HG02870 (cell line): ENCODE data around the gene ELAVL3.
"Not testable (repeated sequence)": the region's sequence is repeated elsewhere in the genome, so short reads cannot be mapped to it uniquely, and the experiment has no call there.

Source experiments
- ATAC-seq: cut with Tn5 transposase; IDR thresholded peaks from one replicate; pipeline ENCODE4 v1.9.1; 2021; ENCODE audit warnings: mild to moderate bottlenecking, moderate library complexity; ENCODE audit not compliant: unreplicated experiment

ELAVL3 gene

DNA sequence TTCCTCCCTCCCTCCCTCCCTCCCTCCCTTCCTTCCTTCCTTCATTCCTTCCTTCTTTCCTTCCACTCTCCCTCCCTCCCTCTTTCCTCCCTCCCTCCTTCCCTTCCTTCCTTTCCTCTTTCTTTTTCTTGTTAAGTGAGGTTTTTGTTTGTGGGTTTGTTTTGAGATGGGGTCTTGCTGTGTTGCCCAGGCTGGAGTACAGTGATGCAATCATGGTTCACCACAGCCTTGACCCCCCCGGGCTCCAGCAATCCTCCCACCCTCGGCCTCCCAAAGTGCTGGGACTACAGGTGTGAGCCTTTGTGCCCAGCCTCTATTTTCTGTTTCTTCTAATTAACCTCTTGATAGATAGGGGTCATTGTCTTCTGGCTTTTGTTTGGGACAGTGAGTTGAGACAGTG is 19.4 kb downstream of the ELAVL3 start:
- no peak for ATAC-seq

DNA sequence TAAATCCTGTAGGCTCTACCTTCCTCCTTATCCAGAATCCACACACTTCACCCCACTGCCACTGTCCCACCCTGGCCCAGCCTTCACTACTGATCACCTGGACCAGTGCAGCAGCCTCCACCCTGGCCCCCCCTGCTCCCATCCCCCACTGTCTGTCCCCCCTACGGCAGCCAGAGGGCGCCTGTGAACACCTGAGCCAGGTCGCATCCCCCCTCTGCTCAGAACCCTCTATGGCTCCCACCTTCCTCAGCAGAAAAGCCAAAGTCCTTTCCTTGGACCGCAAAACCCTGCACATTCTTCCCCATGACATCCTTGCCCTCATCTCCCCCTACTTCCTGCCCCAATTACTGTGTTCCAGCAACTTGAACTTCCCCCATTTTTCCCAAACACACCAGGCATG is 20.6 kb downstream of the ELAVL3 start:
- no peak for ATAC-seq

GRCh38 chr19:11458912-11459311 is 21.9 kb downstream of the ELAVL3 start:
- not testable (repeated sequence) for ATAC-seq

GRCh38 chr19:11458236-11458900 is 22.5 kb downstream of the ELAVL3 start:
- no peak for ATAC-seq

- no peak for ATAC-seq
Measured at GRCh38 chr19:11457831-11458230, 23.0 kb downstream of the ELAVL3 start.

- no peak for ATAC-seq
Measured at GRCh38 chr19:11457115-11457514, 23.7 kb downstream of the ELAVL3 start.

- no peak for ATAC-seq
Measured at GRCh38 chr19:11456659-11457058, 24.2 kb downstream of the ELAVL3 start.

GRCh38 chr19:11455233-11455554 is 25.7 kb downstream of the ELAVL3 start:
- ATAC-seq = not testable (repeated sequence)

- ATAC-seq = no peak
Measured at GRCh38 chr19:11453468-11454341, 27.1 kb downstream of the ELAVL3 start.

DNA sequence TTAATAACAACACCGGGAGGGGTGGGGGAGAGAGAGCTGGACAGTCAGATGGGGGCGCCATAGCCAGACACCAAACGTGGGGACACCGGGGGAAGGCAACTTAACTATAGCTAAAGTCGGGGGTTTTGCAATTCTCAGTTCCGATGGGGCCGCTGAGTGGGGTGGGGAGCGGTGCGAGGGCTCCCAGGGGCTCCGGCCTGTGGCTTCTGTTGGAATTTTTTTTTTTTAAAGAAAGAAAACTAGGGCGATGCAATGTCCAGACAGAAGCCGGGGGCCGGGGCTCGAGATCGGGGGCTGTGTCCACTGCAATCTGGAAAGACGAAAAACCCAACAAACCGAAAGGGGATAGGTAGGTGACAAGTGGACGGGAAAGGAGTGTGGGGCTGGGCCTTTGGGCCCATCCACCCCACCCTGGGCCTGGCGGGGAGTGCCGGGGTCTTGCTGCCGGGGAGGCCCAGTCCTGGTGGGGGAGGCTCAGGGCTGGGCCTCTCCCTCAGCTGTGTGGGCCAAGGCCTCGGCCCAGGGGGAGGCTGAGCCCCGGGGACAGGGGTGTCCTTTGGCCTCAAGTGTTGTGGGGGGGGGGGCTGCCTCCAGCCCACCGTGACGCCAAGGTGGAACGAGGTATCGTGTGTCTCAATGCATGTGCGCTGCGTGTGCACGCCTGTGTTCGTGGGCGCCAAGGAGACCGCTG is 28.1 kb downstream of the ELAVL3 start:
- no peak for ATAC-seq

DNA sequence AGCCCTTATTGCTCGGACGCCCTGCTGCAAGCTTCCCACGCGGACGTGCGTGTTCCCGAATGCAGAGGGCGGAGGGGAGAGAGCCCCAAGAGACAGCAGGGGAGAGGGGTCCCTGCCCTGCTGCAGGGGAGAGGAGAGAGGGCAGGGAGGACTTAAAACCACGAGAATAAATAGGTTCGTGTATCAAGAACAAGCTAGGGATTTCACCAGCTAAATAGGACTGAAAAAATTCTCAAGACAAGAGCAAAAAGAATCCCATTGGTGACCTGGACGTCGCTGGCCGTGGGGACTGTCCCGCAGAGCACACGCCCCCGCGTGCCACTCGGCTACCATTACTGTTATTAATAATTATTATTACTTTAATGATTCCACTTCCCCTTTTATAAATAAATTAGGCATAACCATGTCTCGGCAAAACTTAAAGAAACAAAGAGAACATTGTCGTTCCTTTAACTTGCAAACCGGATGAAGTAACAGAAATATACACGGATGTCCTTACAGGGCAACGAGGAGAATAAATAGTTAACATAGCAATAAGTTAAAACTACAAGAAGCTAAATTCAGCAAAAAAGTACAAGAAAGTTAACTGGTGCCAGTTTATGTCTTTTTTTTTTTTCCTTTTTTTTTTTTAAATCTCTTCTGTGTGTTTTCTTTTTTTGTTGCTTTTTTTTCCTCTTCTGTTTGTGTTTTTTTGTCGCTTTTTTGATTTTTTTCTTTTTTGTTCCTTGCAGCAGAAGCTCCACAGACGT is 28.8 kb downstream of the ELAVL3 start:
- ATAC-seq = no peak

- no peak for ATAC-seq
Measured at GRCh38 chr19:11451327-11451870, 29.4 kb downstream of the ELAVL3 start.

DNA sequence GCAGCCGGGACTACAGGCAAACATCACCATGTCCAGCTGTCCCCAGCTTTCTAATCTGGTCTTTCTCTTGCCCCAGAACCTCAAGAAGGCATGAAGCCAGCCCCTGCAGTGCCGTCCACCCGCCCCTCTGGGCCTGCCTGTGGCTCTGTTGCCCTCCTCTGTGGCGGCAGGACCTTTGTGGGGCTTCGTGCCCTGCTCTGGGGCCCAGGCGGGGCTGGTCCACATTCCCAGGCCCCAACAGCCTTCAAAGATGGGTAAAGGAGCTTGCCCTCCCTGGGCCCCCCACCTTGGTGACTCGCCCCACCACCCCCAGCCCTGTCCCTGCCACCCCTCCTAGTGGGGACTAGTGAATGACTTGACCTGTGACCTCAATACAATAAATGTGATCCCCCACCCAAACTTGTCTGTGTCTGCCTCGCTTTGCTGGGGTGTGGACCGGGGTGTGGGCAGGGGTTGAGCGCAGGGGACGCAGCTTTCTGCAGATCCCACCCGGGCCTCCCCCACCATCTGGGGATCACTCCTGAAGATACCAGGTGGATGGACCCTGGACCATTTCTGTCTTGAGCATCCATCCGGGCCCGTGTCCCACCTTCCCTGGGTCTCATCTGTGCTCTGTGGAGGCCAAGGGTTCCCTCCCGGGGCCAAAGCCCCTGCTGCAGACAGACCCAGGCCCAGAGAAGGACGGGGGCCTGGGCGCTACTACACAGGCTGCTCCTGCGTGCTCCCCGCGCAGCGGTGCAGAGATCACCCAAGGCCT is 30.1 kb downstream of the ELAVL3 start:
- no peak for ATAC-seq

GRCh38 chr19:11448923-11449554 is 31.8 kb downstream of the ELAVL3 start:
- ATAC-seq = no peak

- ATAC-seq = no peak
Measured at GRCh38 chr19:11448410-11448809, 32.4 kb downstream of the ELAVL3 start.

DNA sequence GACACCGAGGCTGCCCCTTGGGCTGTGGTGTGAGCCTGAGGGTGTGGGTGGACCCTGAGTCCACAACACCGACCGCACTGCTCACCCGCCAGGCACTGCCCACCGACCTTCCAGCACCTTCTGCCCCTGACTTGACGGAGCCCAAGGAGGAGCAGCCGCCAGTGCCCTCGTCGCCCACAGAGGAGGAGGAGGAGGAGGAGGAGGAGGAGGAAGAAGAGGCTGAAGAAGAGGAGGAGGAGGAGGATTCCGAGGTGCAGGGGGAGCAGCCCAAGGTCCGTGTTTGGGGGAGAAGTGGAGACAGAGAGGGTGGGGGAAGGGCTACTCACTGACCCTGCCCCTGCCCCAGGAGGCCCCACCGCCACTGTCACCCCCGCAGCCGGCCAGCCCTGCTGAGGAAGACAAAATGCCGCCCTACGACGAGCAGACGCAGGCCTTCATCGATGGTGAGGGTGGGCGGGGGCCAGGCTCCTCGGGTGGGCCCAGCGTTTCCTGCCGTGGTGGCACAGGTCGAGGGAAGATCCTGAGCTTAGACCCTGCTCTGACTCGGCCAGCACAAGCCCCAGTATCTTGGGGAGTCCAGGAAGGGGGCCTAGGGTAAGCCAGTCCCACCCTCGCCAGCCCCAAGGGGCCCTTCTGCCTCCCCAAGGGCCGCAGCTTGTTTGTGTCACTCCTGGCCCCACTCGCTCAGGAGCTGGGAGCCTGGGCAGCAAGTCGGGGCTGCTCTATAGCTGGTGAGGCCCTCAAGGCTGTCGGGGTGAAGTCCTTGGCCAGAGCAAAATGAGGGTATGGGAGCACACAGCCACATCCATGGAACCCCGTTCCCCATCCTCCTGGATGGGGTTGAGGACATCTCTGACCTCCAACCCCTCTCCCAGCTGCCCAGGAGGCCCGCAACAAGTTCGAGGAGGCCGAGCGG is 33.2 kb downstream of the ELAVL3 start:
- no peak for ATAC-seq

- no peak for ATAC-seq
Measured at GRCh38 chr19:11446652-11447301, 34.1 kb downstream of the ELAVL3 start.

DNA sequence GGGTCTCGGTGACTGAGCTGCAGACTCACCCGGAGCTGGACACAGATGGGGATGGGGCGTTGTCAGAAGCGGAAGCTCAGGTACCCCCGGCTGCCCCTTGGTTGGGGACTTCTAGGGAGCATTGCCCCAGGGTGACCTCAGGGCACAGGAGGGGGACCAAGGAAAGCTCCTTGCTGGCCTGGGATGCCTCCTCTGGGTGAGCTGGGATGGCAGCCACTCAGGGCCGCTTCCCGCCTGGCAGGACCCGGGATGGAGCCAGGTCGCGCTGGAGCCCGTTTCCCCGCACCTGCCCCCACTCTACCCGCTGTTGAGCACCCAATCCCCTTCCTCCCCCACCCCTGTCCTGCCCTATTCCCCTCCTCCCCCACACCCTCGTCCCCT is 34.6 kb downstream of the ELAVL3 start:
- no peak for ATAC-seq
